ENCODE results near the gene PROS1.
"Not testable (repeated sequence)": the region's sequence is repeated elsewhere in the genome, so short reads cannot be mapped to it uniquely, and the experiment has no call there.

DNA sequence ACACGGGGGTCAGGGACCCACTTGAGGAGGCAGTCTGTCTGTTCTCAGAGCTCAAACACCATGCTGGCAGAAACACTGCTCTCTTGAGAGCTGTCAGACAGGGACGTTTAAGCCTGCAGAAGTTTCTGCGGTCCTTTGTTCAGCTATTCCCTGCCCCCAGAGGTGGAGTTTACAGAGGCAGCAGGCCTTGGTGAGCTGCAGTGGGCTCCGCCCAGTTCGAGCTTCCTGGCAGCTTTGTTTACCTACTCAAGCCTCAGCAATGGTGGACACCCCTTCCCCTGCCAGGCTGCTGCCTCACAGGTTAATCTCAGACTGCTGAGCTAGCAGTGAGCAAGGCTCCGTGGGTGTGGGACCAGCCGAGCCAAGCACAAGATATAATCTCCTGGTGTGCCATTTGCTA is 121.5 kb downstream of the PROS1 start:
- not testable (repeated sequence) for TF ChIP-seq EZH2 (IDR thresholded peaks at IDR 0.05; ENCODE audit: low read depth, low read length, severe bottlenecking); TEAD4 (IDR thresholded peaks at IDR 0.05; ENCODE audit: low read depth, low read length); CHD2 (IDR thresholded peaks at IDR 0.05; ENCODE audit: low read length); NRF1 (IDR thresholded peaks at IDR 0.05; ENCODE audit: low read depth, low read length); MAFK (IDR thresholded peaks at IDR 0.05; ENCODE audit: low read depth, low read length)
- TF ChIP-seq, protein P1, sequence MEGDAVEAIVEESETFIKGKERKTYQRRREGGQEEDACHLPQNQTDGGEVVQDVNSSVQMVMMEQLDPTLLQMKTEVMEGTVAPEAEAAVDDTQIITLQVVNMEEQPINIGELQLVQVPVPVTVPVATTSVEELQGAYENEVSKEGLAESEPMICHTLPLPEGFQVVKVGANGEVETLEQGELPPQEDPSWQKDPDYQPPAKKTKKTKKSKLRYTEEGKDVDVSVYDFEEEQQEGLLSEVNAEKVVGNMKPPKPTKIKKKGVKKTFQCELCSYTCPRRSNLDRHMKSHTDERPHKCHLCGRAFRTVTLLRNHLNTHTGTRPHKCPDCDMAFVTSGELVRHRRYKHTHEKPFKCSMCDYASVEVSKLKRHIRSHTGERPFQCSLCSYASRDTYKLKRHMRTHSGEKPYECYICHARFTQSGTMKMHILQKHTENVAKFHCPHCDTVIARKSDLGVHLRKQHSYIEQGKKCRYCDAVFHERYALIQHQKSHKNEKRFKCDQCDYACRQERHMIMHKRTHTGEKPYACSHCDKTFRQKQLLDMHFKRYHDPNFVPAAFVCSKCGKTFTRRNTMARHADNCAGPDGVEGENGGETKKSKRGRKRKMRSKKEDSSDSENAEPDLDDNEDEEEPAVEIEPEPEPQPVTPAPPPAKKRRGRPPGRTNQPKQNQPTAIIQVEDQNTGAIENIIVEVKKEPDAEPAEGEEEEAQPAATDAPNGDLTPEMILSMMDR (IDR thresholded peaks at IDR 0.05; ENCODE audit: control extremely low read depth in 1 of 3, insufficient read depth in 1 of 3, low read depth in 1 of 3, low read length in 3 of 3) = not testable (repeated sequence)
